Loucy (cell line): ENCODE data around the gene STOX2.
A peak's percentile ranks its signal among the peaks of the same experiment; 100 is the strongest.

Experiments
- H2AFZ ChIP-seq: fragments of 200-600 bp; sonication (generic); 2 replicates; pipeline ENCODE4 v1.6.0; 2016; ENCODE audit warnings: antibody characterized with exemption, mild to moderate bottlenecking, low read length, moderate library complexity
- H3F3A ChIP-seq: fragments of 200-600 bp; 2 replicates; pipeline ENCODE4 v1.6.0; 2016; ENCODE audit warnings: antibody characterized with exemption, low read depth, mild to moderate bottlenecking
- H3K27me3 ChIP-seq: fragments of 200-600 bp; sonication (generic); 2 replicates; pipeline ENCODE4 v1.6.1; 2014; ENCODE audit warnings: low read length, mild to moderate bottlenecking; ENCODE audit not compliant: insufficient read depth, poor library complexity, severe bottlenecking
- H3K36me3 ChIP-seq: fragments of 200-600 bp; sonication (generic); 2 replicates; pipeline ENCODE4 v1.6.1; 2016; ENCODE audit warnings: low read length; ENCODE audit not compliant: insufficient read depth
- H3K4me1 ChIP-seq: fragments of 200-600 bp; sonication (generic); 2 replicates; pipeline ENCODE4 v1.5.1; 2014; ENCODE audit warnings: low read length, mild to moderate bottlenecking; ENCODE audit not compliant: insufficient read depth, poor library complexity, severe bottlenecking
- H3K4me2 ChIP-seq: fragments of 200-600 bp; sonication (generic); 2 replicates; pipeline ENCODE4 v1.6.0; 2014; ENCODE audit warnings: antibody characterized with exemption, low read length, low read depth, mild to moderate bottlenecking; ENCODE audit not compliant: poor library complexity, severe bottlenecking
- H3K4me3 ChIP-seq: fragments of 200-600 bp; sonication (generic); 2 replicates; pipeline ENCODE4 v1.5.1; 2014; ENCODE audit warnings: low read length, mild to moderate bottlenecking, mixed read lengths; ENCODE audit not compliant: poor library complexity, severe bottlenecking
- H3K79me2 ChIP-seq: fragments of 200-600 bp; sonication (generic); 2 replicates; pipeline ENCODE4 v1.6.1; 2014; ENCODE audit warnings: low read length; ENCODE audit not compliant: insufficient read depth
- H3K9ac ChIP-seq: fragments of 200-600 bp; sonication (generic); 2 replicates; pipeline ENCODE4 v1.6.0; 2014; ENCODE audit warnings: mild to moderate bottlenecking, low read depth, low read length, moderate library complexity; ENCODE audit not compliant: poor library complexity, severe bottlenecking
- H3K9me2 ChIP-seq: fragments of 200-600 bp; sonication (generic); replicated peaks from 2 replicates; pipeline ENCODE4 v1.6.1; 2016; ENCODE audit warnings: low read depth, low read length, mixed read lengths
- H3K9me3 ChIP-seq: fragments of 200-600 bp; sonication (generic); 2 replicates; pipeline ENCODE4 v1.6.1; 2014; ENCODE audit warnings: mild to moderate bottlenecking, antibody characterized with exemption, low read length, low read depth; ENCODE audit not compliant: insufficient read depth
- H4K20me1 ChIP-seq: fragments of 200-600 bp; sonication (generic); 2 replicates; pipeline ENCODE4 v1.6.0; 2014; ENCODE audit warnings: antibody characterized with exemption, low read length, mild to moderate bottlenecking; ENCODE audit not compliant: insufficient read depth, poor library complexity, severe bottlenecking
- EZH2phosphoT487 ChIP-seq: fragments of 200-600 bp; IDR thresholded peaks from 2 replicates; pipeline ENCODE4 v1.6.1; 2018; ENCODE audit warnings: antibody characterized with exemption, mild to moderate bottlenecking, moderate library complexity, borderline replicate concordance
- TF ChIP-seq, protein P1 (sequence below): fragments of 200-600 bp; sonication (generic); conservative IDR thresholded peaks from 2 replicates; pipeline ENCODE4 v1.5.1; 2014; ENCODE audit warnings: mild to moderate bottlenecking, antibody characterized with exemption, low read length

STOX2 gene

DNA sequence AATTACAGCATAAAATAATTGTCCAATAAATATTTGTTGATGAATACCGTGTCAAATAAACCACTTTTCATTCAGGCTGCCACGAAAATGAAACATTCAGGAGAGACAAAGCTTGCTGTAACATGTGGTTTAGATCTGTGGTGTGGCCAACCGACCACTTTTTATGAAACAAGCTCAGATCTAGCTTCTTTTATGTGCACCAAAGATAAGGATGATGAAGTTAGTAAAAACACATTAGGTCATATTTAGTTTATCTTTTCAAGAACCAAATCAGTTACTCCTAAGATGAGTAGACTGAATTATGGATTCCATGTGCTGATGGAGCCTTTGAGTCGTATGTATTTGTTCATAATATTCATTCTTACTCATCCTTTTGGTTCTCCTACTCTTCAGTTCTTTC is 35.8 kb downstream of the STOX2 start:
- no peaks in the 10 kb centered on the region for H3K36me3 ChIP-seq
- H3K9me3 ChIP-seq, result no peaks in the 10 kb centered on the region
- no peak overlapping the region for H3K9ac ChIP-seq
- H3F3A ChIP-seq, result no peaks in the 10 kb centered on the region
- peak overlapping the region; percentile 15 for H3K4me2 ChIP-seq
- no peaks in the 10 kb centered on the region for H4K20me1 ChIP-seq
- no peak overlapping the region for H3K4me3 ChIP-seq
- no peaks in the 10 kb centered on the region for H3K9me2 ChIP-seq
- TF ChIP-seq, protein P1, sequence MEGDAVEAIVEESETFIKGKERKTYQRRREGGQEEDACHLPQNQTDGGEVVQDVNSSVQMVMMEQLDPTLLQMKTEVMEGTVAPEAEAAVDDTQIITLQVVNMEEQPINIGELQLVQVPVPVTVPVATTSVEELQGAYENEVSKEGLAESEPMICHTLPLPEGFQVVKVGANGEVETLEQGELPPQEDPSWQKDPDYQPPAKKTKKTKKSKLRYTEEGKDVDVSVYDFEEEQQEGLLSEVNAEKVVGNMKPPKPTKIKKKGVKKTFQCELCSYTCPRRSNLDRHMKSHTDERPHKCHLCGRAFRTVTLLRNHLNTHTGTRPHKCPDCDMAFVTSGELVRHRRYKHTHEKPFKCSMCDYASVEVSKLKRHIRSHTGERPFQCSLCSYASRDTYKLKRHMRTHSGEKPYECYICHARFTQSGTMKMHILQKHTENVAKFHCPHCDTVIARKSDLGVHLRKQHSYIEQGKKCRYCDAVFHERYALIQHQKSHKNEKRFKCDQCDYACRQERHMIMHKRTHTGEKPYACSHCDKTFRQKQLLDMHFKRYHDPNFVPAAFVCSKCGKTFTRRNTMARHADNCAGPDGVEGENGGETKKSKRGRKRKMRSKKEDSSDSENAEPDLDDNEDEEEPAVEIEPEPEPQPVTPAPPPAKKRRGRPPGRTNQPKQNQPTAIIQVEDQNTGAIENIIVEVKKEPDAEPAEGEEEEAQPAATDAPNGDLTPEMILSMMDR, result no peak
- no peak for TF ChIP-seq EZH2phosphoT487
- no peaks in the 10 kb centered on the region for H3K27me3 ChIP-seq
- no peaks in the 10 kb centered on the region for H3K4me1 ChIP-seq
- H3K79me2 ChIP-seq, result no peaks in the 10 kb centered on the region
- H2AFZ ChIP-seq, result no peak overlapping the region

DNA sequence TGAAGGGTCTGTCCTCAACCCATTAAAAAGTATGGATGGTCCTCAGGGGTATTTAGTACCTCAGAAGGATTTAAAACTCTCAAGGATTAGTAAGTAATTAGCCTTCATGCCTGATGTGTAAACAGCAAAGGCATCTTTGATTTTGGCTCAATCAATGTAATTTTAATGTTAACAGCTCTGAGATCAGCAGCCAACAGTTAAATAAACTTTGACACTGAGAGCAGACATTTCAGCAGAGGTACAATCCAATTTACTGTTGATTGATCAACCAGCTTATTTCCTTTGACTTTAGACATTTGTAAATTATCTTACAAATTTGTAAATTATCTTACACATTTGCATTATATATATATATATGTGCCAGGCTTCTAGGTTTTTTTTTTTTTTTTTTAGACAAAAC is 36.9 kb downstream of the STOX2 start:
- no peaks in the 10 kb centered on the region for H4K20me1 ChIP-seq
- no peaks in the 10 kb centered on the region for H3K9me3 ChIP-seq
- TF ChIP-seq, protein P1, result no peak
- TF ChIP-seq EZH2phosphoT487, result no peak
- no peaks in the 10 kb centered on the region for H3K27me3 ChIP-seq
- H3K36me3 ChIP-seq, result no peaks in the 10 kb centered on the region
- H3F3A ChIP-seq, result no peaks in the 10 kb centered on the region
- H3K4me2 ChIP-seq, result no peak overlapping the region
- no peaks in the 10 kb centered on the region for H3K9me2 ChIP-seq
- H3K9ac ChIP-seq, result no peak overlapping the region
- H2AFZ ChIP-seq, result no peak overlapping the region
- H3K4me1 ChIP-seq, result no peaks in the 10 kb centered on the region
- H3K79me2 ChIP-seq, result no peaks in the 10 kb centered on the region
- H3K4me3 ChIP-seq, result no peak overlapping the region

DNA sequence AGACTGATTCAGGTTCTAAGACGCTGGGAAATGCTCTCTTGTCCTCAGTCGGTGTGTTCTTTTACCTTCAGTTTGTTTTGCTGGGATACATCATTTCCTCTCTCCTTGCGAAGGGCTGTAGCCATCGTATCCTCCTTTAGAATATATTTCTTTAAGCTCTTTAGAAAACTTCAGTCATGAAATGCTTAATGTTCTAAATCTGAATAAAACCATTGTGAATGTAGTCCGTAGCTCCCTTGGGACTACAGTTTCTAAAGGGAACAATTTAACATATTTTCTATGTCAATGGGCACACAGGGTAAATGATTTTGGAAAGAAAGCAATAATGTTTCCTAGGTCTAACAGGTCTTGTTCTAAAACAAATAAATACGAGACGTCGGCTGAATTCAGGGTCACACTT is 40.6 kb downstream of the STOX2 start:
- Histone ChIP-seq H3K27me3 (no peaks in the 10 kb centered on the region), H3K4me2 (no peak overlapping the region), H3K9ac (no peak overlapping the region), H2AFZ (no peak overlapping the region), H3K9me3 (no peaks in the 10 kb centered on the region), H3K36me3 (no peaks in the 10 kb centered on the region), H3K4me1 (no peaks in the 10 kb centered on the region), H3K9me2 (no peaks in the 10 kb centered on the region), H4K20me1 (no peaks in the 10 kb centered on the region), H3K4me3 (no peak overlapping the region), H3F3A (no peaks in the 10 kb centered on the region), H3K79me2 (no peaks in the 10 kb centered on the region)
- no peak for TF ChIP-seq EZH2phosphoT487
- TF ChIP-seq, protein P1, result no peak
